ENCODE data around the gene PLXND1.
"Not testable (repeated sequence)": the region's sequence is repeated elsewhere in the genome, so short reads cannot be mapped to it uniquely, and the experiment has no call there.

PLXND1 gene, protein sequence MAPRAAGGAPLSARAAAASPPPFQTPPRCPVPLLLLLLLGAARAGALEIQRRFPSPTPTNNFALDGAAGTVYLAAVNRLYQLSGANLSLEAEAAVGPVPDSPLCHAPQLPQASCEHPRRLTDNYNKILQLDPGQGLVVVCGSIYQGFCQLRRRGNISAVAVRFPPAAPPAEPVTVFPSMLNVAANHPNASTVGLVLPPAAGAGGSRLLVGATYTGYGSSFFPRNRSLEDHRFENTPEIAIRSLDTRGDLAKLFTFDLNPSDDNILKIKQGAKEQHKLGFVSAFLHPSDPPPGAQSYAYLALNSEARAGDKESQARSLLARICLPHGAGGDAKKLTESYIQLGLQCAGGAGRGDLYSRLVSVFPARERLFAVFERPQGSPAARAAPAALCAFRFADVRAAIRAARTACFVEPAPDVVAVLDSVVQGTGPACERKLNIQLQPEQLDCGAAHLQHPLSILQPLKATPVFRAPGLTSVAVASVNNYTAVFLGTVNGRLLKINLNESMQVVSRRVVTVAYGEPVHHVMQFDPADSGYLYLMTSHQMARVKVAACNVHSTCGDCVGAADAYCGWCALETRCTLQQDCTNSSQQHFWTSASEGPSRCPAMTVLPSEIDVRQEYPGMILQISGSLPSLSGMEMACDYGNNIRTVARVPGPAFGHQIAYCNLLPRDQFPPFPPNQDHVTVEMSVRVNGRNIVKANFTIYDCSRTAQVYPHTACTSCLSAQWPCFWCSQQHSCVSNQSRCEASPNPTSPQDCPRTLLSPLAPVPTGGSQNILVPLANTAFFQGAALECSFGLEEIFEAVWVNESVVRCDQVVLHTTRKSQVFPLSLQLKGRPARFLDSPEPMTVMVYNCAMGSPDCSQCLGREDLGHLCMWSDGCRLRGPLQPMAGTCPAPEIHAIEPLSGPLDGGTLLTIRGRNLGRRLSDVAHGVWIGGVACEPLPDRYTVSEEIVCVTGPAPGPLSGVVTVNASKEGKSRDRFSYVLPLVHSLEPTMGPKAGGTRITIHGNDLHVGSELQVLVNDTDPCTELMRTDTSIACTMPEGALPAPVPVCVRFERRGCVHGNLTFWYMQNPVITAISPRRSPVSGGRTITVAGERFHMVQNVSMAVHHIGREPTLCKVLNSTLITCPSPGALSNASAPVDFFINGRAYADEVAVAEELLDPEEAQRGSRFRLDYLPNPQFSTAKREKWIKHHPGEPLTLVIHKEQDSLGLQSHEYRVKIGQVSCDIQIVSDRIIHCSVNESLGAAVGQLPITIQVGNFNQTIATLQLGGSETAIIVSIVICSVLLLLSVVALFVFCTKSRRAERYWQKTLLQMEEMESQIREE (N-terminal part only)

DNA sequence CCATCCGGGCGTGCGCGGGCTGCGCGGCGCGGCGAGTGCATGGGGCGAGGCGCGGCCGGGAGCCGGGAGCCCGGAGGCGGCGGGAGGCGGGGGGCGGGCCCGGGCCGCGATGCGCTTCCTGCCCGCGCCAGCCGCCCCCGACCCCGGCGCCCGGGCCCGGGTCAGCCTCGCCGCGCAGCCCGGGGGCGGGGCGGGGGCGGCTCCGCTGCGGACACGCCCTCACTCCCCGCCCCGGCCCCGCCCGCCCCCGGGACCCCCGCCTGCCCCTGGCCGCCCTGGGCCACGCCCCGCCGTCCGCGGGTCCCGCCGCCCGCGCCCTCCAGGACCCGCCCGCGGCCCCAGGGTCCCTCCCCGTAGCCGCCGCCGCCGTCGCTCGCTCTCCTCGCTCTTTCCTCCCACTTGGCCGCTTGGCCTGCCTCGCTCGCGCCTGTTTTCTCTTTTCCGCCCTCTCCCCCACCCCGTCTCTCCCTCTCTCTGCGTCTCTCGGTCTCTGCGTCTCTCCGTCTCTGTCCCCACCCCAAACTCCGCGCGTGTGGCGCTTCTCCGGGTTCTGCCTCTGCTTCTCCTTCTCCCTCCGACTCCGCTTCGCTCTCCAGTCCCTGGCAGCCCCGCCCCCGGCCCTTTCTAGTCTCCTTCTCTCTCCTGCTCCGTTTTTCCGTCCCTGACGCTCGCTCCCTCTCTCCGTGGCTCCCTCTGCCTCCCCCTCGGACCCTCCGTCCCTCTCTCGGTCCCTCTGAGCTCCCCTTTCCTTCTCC, at the start of gene PLXND1:
Gene PLXND1 (minus strand): TSS at position 41 of the 755 bp plus-strand sequence. CDS start 37 bp downstream, at position 4.
- peak; percentile 66 for ATAC-seq
- Mint-ChIP-seq H3K27ac (peak within 1 kb of the TSS; percentile 86), H3K27me3 (peaks cover 56% of the 10 kb centered on the region), H3K4me3 (peak within 1 kb of the TSS; percentile 91), H3K9me3 (no peaks in the 10 kb centered on the region), H3K4me1 (peaks cover 25% of the 10 kb centered on the region), H3K36me3 (no peaks in the 10 kb centered on the region)

DNA sequence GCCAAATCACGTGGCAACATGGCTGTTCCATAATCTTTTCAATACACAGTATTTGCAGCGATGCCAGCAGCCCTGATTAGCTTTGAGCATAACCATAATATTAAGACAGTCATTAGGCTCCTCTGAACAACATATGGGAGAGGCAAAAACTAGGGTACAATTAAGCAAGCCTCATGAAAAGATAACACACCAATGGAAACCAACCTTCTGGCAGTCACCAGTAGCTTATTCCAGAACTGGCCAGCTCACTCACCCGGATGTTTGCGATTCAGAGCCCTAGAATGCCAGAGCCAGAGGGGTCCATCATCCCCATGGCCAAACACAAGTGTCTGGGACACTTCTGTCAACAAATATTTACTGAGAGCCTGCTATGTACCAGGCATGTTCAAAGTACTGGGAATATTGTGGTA, 48.8 kb upstream of the PLXND1 start:
- no peak for ATAC-seq
- no peak overlapping the region for H3K4me3 Mint-ChIP-seq
- peaks cover 20% of the 10 kb centered on the region for H3K36me3 Mint-ChIP-seq
- no peak overlapping the region for H3K27ac Mint-ChIP-seq
- H3K4me1 Mint-ChIP-seq, result peaks cover 19% of the 10 kb centered on the region
- no peaks in the 10 kb centered on the region for H3K27me3 Mint-ChIP-seq
- no peaks in the 10 kb centered on the region for H3K9me3 Mint-ChIP-seq

- Mint-ChIP-seq H3K4me1 (peaks cover 17% of the 10 kb centered on the region), H3K4me3 (no peak overlapping the region), H3K27me3 (no peaks in the 10 kb centered on the region), H3K27ac (no peak overlapping the region), H3K36me3 (peaks cover 17% of the 10 kb centered on the region), H3K9me3 (no peaks in the 10 kb centered on the region)
- no peak for ATAC-seq
Observed at GRCh38 chr3:129654131-129654530, 47.7 kb upstream of the PLXND1 start.

DNA sequence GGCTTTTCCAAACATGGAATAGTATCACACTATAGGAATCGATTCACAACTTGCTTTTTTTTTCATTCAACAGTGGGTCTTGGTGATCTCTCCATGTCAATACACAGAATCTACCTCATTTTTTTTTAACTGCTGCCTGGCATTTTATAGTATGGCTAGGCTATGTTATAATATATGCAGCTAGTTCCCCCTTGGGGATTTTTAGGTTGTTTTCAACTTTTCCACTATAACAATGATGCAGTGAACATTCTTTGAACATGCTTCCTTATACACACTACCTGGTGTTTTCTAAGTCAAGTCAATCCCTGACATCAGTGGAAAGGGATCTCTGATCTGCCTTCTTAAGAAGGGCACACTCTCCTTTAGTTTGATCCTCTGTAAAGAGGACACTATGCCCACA, 46.5 kb upstream of the PLXND1 start:
- Mint-ChIP-seq H3K9me3 (no peaks in the 10 kb centered on the region), H3K4me1 (peaks cover 12% of the 10 kb centered on the region), H3K27ac (no peak overlapping the region), H3K36me3 (peaks cover 23% of the 10 kb centered on the region), H3K4me3 (no peak overlapping the region), H3K27me3 (no peaks in the 10 kb centered on the region)
- no peak for ATAC-seq

GRCh38 chr3:129651435-129652202, 45.1 kb upstream of the PLXND1 start:
- Mint-ChIP-seq H3K27ac (no peak overlapping the region), H3K9me3 (no peaks in the 10 kb centered on the region), H3K27me3 (no peaks in the 10 kb centered on the region), H3K4me3 (no peak overlapping the region), H3K4me1 (peaks cover 6% of the 10 kb centered on the region), H3K36me3 (peaks cover 27% of the 10 kb centered on the region)
- no peak for ATAC-seq

DNA sequence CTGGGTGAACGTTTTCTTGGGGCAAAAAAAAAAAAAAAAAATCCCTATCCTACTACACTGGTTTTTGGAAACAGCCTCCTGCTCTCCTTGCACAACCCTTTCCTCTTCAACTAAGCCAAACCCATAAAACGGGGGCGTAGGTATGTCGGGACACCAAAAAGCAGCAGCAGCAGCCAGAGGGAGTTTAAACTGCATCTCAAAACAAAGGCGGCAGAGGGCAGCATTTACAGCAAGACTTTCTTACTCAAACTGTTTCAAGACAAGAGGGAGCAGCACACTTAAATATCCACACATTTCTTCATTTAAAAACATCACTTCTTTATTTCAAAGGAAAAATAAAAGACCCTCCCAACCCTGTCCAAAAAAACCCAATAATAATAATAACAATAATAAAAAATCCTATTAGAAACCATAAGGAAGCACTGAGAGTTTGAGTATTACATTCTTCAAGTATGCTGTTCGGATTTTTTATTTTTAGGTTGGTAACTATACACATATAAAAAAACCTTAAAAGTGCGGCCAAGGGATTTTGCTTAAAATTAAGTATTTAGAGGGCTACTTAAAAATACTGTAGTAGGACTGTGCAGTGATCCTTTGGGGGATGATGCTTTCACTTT, 43.9 kb upstream of the PLXND1 start:
- peaks cover 6% of the 10 kb centered on the region for H3K4me1 Mint-ChIP-seq
- no peaks in the 10 kb centered on the region for H3K9me3 Mint-ChIP-seq
- no peaks in the 10 kb centered on the region for H3K27me3 Mint-ChIP-seq
- ATAC-seq, result no peak
- H3K4me3 Mint-ChIP-seq, result no peak overlapping the region
- peaks cover 27% of the 10 kb centered on the region for H3K36me3 Mint-ChIP-seq
- peak overlapping the region; percentile 18 for H3K27ac Mint-ChIP-seq

GRCh38 chr3:129648391-129648790, 41.9 kb upstream of the PLXND1 start:
- Mint-ChIP-seq H3K27me3 (no peaks in the 10 kb centered on the region), H3K27ac (no peak overlapping the region), H3K36me3 (peaks cover 19% of the 10 kb centered on the region)

GRCh38 chr3:129645286-129645685, 38.8 kb upstream of the PLXND1 start:
- peaks cover 4% of the 10 kb centered on the region for H3K4me1 Mint-ChIP-seq
- ATAC-seq, result no peak
- peaks cover 14% of the 10 kb centered on the region for H3K36me3 Mint-ChIP-seq
- H3K4me3 Mint-ChIP-seq, result no peak overlapping the region
- no peaks in the 10 kb centered on the region for H3K9me3 Mint-ChIP-seq
- H3K27ac Mint-ChIP-seq, result no peak overlapping the region
- H3K27me3 Mint-ChIP-seq, result no peaks in the 10 kb centered on the region

More at GRCh38 chr3:129648391-129648790, 41.9 kb upstream of the PLXND1 start:
- Mint-ChIP-seq H3K4me1 (peaks cover 6% of the 10 kb centered on the region), H3K9me3 (no peaks in the 10 kb centered on the region), H3K4me3 (no peak overlapping the region)
- ATAC-seq, result no peak

- Mint-ChIP-seq H3K9me3 (no peaks in the 10 kb centered on the region), H3K4me3 (no peak overlapping the region), H3K36me3 (peaks cover 10% of the 10 kb centered on the region), H3K4me1 (no peaks in the 10 kb centered on the region), H3K27me3 (no peaks in the 10 kb centered on the region), H3K27ac (no peak overlapping the region)
- no peak for ATAC-seq
Observed at GRCh38 chr3:129644836-129645235, 38.4 kb upstream of the PLXND1 start.

GRCh38 chr3:129641567-129642260, 35.2 kb upstream of the PLXND1 start:
- ATAC-seq, H3K36me3 Mint-ChIP-seq, H3K4me1 Mint-ChIP-seq, H3K27me3 Mint-ChIP-seq, H3K27ac Mint-ChIP-seq, H3K4me3 Mint-ChIP-seq, H3K9me3 Mint-ChIP-seq: not testable (repeated sequence)

DNA sequence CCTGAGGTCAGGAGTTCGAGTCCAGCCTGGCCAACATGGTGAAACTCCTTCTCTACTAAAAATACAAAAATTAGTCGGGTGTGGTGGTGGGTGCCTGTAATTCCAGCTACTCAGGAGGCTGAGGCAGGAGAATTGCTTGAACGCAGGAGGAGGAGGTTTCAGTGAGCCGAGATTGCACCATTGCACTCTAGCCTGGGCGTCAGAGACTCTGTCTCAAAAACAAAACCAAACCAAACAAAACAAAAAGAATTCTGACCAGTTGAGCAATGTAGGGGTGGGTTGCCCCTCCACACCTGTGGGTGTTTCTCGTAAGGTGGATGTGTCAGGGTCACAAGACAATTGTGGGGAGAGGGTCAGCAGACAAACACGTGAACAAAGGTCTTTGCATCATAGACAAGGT, 34.5 kb upstream of the PLXND1 start:
- not testable (repeated sequence) for H3K4me3 Mint-ChIP-seq, H3K36me3 Mint-ChIP-seq, ATAC-seq, H3K9me3 Mint-ChIP-seq, H3K27ac Mint-ChIP-seq, H3K4me1 Mint-ChIP-seq
- peaks cover 14% of the 10 kb centered on the region for H3K27me3 Mint-ChIP-seq

- ATAC-seq, result no peak
- H3K4me3 Mint-ChIP-seq, result no peak overlapping the region
- H3K9me3 Mint-ChIP-seq, result peaks cover 5% of the 10 kb centered on the region
- no peak overlapping the region for H3K27ac Mint-ChIP-seq
- peaks cover 6% of the 10 kb centered on the region for H3K36me3 Mint-ChIP-seq
- peaks cover 17% of the 10 kb centered on the region for H3K27me3 Mint-ChIP-seq
- no peaks in the 10 kb centered on the region for H3K4me1 Mint-ChIP-seq
Observed at GRCh38 chr3:129638481-129638880, 32.0 kb upstream of the PLXND1 start.

DNA sequence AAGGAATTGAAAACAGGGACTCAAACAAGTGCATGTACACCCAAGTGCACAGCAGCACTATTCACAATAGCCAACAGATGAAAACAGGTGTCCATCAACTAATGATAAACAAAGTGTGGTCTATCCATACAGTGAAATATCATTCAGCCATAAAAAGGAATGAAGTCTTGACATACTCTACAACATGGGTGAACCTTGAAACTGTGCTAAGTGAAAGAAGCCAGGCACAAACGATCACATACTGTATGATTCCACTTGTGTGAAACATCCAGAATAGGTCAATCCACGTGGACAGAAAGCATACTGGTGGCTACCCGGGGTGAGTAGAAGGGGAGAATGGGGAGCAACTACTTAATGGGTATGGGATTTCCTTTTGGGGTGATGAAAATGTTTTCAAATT, 29.6 kb upstream of the PLXND1 start:
- no peak overlapping the region for H3K27ac Mint-ChIP-seq
- H3K9me3 Mint-ChIP-seq, result peaks cover 5% of the 10 kb centered on the region
- H3K27me3 Mint-ChIP-seq, result peaks cover 17% of the 10 kb centered on the region
- no peak for ATAC-seq
- peaks cover 6% of the 10 kb centered on the region for H3K36me3 Mint-ChIP-seq
- H3K4me1 Mint-ChIP-seq, result no peaks in the 10 kb centered on the region
- no peak overlapping the region for H3K4me3 Mint-ChIP-seq

Data from stimulated activated memory B cell treated with anti-CD40 and anti-IgM and Interleukin-4, amounts not matched to agents 10 μg/mL and 1 μg/mL and 100 μg/mL, for 72 hours (primary cell).